Ramos (cell line): ENCODE data around the gene BHLHE41.

Experiments
- in situ Hi-C: fragments of 300-500 bp; cut with MboI; formaldehyde crosslinking; loops from one replicate; pipeline ENCODE4 v1.14.3; 2022; ENCODE audit warnings: low sequenced_read_pairs; ENCODE audit not compliant: unreplicated experiment

BHLHE41 gene

DNA sequence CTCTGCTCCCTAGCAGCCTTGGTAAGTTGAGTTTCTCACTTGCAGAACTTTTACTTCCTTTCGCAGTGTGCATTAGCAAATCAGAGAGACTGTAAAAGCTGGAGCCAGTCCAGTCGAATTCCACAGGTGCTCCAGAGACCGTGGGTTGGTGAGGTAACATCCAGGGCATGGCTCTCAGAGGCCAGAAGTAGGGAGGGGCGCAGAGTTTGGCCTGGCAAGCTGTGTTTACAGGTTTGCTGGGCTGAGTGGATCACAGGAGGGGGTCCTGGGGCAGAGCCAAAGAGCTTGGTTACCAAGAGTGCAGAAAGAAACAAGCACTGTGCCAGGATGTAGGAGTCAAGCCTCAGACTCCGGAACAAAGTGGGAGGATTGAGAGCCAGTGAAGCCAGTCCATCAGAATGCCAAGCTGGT, 10.2 kb upstream of the BHLHE41 start:
- in situ Hi-C loops = no loop called here

DNA sequence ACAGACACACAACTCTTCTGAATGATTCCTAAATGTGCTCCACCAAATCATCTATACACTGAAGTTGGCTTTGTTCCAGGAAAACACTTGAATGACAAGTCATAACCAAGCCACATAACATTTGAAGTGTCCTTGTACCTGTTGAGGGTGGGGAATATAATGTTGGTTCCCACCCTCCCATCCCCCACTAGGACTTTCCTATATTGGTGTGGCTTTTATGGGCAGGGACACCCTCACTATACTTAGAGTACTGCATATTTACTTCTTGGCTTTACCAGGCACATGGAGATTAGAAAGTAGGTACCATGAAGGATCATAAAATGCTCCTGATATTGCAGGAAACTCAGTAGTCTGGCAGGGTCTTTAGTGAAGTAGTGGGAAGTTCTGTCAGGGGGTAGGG, 9.7 kb upstream of the BHLHE41 start:
- in situ Hi-C loops = no loop called here

- in situ Hi-C loops = no loop called here
Measured at GRCh38 chr12:26133521-26133920, 8.7 kb upstream of the BHLHE41 start.

- in situ Hi-C loops = no loop called here
Measured at GRCh38 chr12:26132866-26133265, 8.0 kb upstream of the BHLHE41 start.

DNA sequence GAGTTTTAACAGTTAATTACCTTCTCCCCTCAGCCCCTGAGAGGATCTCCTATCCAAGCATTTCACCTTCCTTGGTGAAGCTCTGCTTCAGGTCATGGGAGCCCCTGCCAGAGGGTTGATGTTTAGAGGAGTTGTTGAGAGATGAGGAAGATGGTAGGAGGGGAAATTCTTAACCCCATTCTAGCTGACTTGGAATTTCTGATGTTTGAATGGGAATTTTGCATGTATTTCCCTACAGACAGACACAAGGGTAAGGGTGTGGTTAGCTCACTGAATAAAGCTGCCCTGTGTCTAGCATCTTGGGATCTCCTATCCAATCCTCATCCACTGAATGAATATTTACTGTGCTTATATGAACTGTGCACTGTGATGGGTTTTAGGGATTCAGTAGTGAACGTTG, 7.1 kb upstream of the BHLHE41 start:
- in situ Hi-C loops = no loop called here

DNA sequence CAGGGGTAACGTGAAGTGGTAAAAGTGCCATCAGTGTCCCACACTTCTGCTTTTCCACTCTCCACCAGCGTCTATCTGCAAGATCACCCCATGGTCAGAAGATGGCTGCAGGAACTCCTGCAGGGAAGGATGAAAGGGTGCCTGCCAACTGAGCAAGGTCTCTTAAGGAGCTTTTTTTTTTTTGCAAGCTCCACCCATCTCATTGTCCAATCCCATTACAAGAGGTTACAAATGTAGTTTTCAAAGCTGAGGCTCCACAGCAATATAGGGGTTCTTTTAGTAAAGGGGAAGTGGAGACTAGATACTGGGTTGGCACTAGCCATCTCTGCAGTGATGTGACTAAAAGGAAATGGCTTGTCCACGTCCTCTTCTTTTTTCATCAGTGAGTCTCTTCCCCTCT, 5.9 kb upstream of the BHLHE41 start:
- in situ Hi-C loops = no loop called here

- in situ Hi-C loops = no loop called here
Measured at GRCh38 chr12:26128168-26128567, 3.3 kb upstream of the BHLHE41 start.

DNA sequence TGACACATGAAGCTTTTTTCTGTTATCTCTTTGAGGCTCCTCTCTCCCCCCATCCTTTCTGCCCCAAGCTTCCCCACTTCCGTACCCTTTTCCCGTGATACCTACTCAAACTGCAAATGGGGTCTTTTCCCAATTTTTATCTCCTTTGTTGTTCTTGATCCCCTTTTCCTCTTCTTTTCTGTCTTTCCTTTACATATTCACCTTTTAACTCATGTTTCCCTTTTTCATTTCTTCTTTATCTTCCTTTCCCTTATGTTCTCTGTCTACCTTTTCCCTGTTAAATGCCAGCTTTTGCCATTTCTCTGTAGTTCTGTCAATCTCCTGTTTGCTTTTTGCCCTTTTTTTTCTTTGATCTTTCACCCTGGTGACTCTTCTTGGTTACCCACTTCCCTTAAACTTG, 2.6 kb upstream of the BHLHE41 start:
- in situ Hi-C loops = no loop called here

GRCh38 chr12:26126340-26127284, 1.8 kb upstream of the BHLHE41 start:
- in situ Hi-C loops = no loop called here

GRCh38 chr12:26125400-26126339, 833 bp upstream of the BHLHE41 start:
- in situ Hi-C loops = no loop called here

DNA sequence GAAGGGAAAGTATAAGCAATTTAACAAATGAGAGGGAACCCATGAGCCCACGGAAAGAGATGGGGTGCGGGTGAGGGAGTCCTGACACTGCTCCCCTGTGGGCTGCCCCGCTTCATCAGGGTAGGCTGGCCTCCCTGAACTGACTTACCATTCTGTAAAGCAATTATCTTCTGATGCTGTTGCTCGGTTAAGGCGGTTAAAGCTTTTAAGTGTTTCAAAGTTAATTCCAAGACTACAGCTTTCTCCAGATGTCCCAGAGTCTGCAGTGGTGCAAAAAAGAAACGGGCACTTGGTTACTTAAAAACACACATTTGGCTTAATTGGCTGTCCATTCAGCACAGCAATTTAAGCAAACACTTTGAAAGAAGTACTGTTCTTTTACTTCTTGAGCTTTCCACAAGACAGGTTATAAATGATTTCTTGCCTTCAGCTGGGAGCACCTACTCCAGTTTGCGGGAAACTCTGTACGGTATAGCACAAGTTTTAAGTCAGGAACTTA, 1.3 kb downstream of the BHLHE41 start:
- in situ Hi-C loops = no loop called here

DNA sequence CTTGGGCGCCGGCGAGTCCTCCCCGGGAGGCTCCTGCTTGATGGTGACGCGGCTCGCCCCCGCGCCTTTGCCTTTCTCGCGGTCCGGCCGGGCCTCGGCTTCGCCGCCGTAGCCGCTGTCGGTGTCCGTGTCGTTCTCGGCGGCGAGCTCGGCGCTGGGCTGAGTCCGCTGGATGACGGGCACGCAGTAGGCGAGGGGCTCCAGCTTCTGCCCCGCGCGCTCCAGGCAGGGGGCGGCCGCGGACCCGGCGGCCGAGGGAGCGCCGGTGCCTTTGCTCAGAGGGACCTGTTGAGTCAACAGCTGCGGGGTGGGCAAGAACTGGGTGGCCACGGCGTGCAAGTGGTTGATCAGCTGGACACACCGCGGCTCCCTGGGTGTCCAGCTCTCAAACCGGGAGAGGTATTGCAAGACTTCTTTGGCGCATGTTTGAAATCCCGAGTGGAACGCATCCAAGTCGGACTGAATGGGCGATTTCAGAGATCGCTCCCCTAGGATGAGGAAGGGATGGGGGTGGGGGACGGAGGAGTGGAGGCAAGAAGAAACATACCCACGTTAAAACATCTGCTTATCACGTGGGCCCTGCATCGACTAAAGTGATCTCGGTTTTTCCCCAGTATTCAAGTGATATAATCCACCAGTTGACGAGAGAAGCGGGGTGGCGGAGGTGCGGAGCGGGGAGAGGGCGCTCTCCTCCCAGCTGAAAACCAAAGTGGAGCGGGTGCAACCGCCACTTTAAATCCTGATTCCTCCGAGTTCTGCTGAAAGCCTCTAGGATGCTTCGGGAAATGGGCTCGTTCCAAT, 2.0 kb downstream of the BHLHE41 start:
- in situ Hi-C loops = no loop called here

GRCh38 chr12:26122061-26122680, 2.7 kb downstream of the BHLHE41 start:
- in situ Hi-C loops = no loop called here

- in situ Hi-C loops = no loop called here
Measured at GRCh38 chr12:26121323-26122060, 3.3 kb downstream of the BHLHE41 start.

- in situ Hi-C loops = no loop called here
Measured at GRCh38 chr12:26120561-26121274, 4.1 kb downstream of the BHLHE41 start.

DNA sequence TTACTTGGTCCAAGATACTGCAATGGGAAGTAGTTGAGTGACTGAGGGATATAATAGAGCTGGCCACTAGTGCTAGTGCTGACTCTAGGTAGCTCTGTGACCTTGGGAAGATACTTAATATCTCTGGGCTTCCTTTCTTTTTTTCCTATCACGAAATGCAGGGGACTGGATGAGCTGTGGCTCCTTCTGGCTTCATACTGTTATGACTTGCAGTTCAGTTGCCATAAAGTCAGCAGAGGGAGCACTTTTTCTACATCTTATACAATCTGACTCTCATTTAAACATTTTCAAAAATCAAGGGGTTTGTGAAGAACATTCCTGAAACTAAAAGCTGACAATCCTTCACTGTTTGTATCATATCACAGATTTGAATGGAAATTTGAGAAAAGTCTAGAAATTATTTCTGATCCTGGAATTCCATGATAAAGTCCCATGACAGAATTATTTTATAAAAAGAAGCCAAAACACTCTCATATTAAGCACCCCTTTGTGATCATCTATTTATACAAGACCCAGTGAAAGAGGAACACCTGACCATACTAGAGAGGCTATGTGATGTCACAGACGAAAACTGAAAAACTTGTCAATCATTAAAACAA, 5.3 kb downstream of the BHLHE41 start:
- in situ Hi-C loops = no loop called here

DNA sequence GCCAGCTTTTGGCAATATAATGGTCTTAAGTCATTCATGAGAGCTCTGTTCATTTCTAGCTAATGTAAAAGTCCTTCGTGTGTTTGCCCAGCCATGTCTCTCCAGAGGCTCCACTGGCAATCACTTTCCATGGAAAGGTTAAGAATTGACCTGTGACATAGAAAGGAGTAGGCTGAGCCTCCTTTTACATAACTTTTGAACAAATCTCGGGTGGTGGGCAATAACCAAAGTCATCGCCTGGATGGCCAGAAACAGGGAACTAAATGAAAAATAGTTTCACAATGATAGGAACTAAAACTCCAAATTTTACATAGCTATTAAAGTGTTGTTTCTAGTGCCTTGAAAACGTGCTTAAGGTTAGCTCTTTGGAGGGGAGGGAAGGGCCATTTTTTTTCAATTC, 6.5 kb downstream of the BHLHE41 start:
- in situ Hi-C loops = no loop called here
